ENCODE measurements around the gene IFT52. TPM values are rescaled to one million over a fixed set of nuclear protein-coding genes. Genes with fewer than 3 reads are reported as not detected.

The IFT52 gene
- total and polyA plus RNA-seq, 7 donors: 2.5 to 5.3 (median 3.5) TPM

- no peak for TF ChIP-seq CTCF (IDR thresholded peaks at IDR 0.05)
- Histone ChIP-seq H3K4me3 (no peak overlapping the region), H3K9me3 (no peaks in the 10 kb centered on the region), H3K4me1 (no peaks in the 10 kb centered on the region), H3K27ac (no peak overlapping the region), H3K36me3 (ENCODE audit: insufficient read depth in 1 of 2, low read depth in 1 of 2) (no peaks in the 10 kb centered on the region), H3K27me3 (ENCODE audit: insufficient read depth in 3 of 3, low read length in 2 of 3) (no peaks in the 10 kb centered on the region)
- 98 to 99% (median 99%) methylated on average over 3 of the region's 3 CpGs for WGBS, 3 donors
- intact Hi-C loops (cut with DNase I): no loop called here
- ATAC-seq: no peak
- DNase-seq: no peak
Measured at GRCh38 chr20:43694763-43695162, 104.0 kb downstream of the IFT52 start.

GRCh38 chr20:43695571-43695970, 104.8 kb downstream of the IFT52 start:
- intact Hi-C loops (cut with DNase I): no loop called here
- no peak for TF ChIP-seq CTCF (IDR thresholded peaks at IDR 0.05)
- ATAC-seq: no peak

More at GRCh38 chr20:43695571-43695970, 104.8 kb downstream of the IFT52 start:
- no peaks in the 10 kb centered on the region for H3K9me3 ChIP-seq
- no peaks in the 10 kb centered on the region for H3K4me1 ChIP-seq
- DNase-seq: no peak
- H3K4me3 ChIP-seq: no peak overlapping the region
- H3K36me3 ChIP-seq (ENCODE audit: insufficient read depth in 1 of 2, low read depth in 1 of 2): no peaks in the 10 kb centered on the region
- no peaks in the 10 kb centered on the region for H3K27me3 ChIP-seq (ENCODE audit: insufficient read depth in 3 of 3, low read length in 2 of 3)
- WGBS, 3 donors: 89 to 92% (median 92%) methylated on average over 8 of the region's 8 CpGs
- H3K27ac ChIP-seq: no peak overlapping the region

Other genes with a start within 250 kb of the IFT52 start
- 10 to 100 TPM; 33.8 to 76.9 (median 53.3) TPM for gene SRSF6, start 133.0 kb upstream of the IFT52 start, total RNA-seq
- gene SRSF6, start 133.0 kb upstream of the IFT52 start, polyA plus RNA-seq: 10 to 100 TPM; 26.3 to 38.9 (median 26.7) TPM
- 1 to 10 TPM; 2.2 to 4.2 (median 3.5) TPM for gene L3MBTL1, start 83.2 kb upstream of the IFT52 start, total RNA-seq
- 1 to 10 TPM in 2 of 3 donors, under 1 TPM in 1; 0.82 to 4.3 (median 1.4) TPM for gene L3MBTL1, start 83.2 kb upstream of the IFT52 start, polyA plus RNA-seq
- gene SGK2, start 31.9 kb upstream of the IFT52 start, total RNA-seq: under 1 TPM in 1 of 4 donors, not detected in 3; 0.13 TPM
- under 1 TPM; 0.04 to 0.53 (median 0.16) TPM for gene SGK2, start 31.9 kb upstream of the IFT52 start, polyA plus RNA-seq
- under 1 TPM in 1 of 4 donors, not detected in 3; 0.17 TPM for gene MYBL2, start 76.2 kb downstream of the IFT52 start, total RNA-seq
- under 1 TPM in 2 of 3 donors, not detected in 1; 0.05 to 0.10 TPM for gene MYBL2, start 76.2 kb downstream of the IFT52 start, polyA plus RNA-seq
- gene GTSF1L, start 136.1 kb downstream of the IFT52 start, total RNA-seq: not detected
- not detected for gene GTSF1L, start 136.1 kb downstream of the IFT52 start, polyA plus RNA-seq